Measurements from ENCODE around the gene POLDIP3.

DNA sequence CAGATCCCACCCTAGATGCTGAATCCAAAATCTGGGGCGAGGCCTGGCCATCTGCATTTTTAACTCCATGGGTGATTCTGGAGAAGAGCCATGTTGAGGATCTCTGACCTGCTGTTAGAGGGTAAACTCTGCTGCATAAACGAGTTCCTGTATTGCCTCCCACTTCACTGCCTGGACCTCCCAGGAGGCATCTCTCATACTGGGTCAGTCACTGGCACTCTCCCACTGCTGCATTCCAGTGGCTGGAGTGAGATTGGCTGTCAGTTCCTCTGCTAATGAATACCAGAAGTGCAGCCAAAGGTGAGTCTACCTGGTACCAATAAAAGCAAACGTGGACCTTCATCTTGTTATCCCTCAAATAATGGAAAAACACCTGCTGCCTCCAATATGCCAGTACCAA lies 10.3 kb downstream of the POLDIP3 start:
- TF ChIP-seq EZH2 (IDR thresholded peaks at IDR 0.05; ENCODE audit: low read length, missing control alignments) = no peak
- TF ChIP-seq, protein P1, sequence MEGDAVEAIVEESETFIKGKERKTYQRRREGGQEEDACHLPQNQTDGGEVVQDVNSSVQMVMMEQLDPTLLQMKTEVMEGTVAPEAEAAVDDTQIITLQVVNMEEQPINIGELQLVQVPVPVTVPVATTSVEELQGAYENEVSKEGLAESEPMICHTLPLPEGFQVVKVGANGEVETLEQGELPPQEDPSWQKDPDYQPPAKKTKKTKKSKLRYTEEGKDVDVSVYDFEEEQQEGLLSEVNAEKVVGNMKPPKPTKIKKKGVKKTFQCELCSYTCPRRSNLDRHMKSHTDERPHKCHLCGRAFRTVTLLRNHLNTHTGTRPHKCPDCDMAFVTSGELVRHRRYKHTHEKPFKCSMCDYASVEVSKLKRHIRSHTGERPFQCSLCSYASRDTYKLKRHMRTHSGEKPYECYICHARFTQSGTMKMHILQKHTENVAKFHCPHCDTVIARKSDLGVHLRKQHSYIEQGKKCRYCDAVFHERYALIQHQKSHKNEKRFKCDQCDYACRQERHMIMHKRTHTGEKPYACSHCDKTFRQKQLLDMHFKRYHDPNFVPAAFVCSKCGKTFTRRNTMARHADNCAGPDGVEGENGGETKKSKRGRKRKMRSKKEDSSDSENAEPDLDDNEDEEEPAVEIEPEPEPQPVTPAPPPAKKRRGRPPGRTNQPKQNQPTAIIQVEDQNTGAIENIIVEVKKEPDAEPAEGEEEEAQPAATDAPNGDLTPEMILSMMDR (conservative IDR thresholded peaks at IDR 0.05 in 1 of 2, IDR thresholded peaks at IDR 0.05 in 1 of 2; ENCODE audit: low read depth in 1 of 2, low read length in 2 of 2) = no peak
